Prostate gland (tissue), 2 donors: ENCODE results near the gene ZNF691.

Experiments
- POLR2A ChIP-seq: fragments of 450-650 bp; IDR thresholded peaks from one replicate; pipeline ENCODE4 v1.6.1; 2016; ENCODE audit warnings: antibody characterized with exemption, mild to moderate bottlenecking
- TF ChIP-seq, protein P1 (sequence below), 4 experiments: fragments of 200-600 bp in 2 of 4; fragments of 450-650 bp in 2 of 4; sonication (generic) in 2 of 4; IDR thresholded peaks; 1 replicate in 3 of 4; 2 replicates in 1 of 4; pipeline ENCODE4 v1.5.1; 2016 to 2019; ENCODE audit warnings: antibody characterized with exemption in 4 of 4, mild to moderate bottlenecking in 2 of 4, moderate library complexity in 2 of 4

DNA sequence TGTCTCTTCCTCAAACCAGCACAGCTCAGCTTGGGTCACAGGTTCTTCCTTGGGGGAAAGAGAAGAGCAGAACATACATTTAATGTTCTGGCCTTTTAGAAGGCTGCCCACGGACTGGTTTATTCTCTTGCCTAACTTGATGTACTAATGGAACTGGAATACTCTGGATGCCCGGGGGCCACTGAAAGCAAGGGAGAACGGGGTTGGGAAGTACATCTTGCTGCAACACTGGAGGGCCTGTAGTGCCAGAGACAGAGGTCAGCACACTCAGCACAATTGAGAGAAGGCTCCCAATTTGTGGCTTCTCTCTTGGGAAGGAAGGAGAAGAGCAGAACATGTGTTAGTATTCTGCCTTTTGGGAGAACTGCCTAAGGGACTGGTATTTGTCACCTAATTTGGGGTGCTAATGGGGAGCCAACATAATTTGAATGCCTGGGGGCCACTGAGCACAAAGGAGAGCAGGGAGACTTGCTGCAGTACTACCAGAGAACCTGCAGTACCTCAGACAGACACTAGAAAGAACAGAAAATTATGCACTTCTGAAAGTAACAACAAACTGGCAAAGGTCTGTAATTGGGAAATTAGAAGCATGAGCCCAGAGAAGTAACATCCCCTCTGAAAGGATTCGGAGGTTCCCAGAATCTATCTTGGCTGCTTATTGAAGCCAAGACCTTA is 14.1 kb downstream of the ZNF691 start:
- TF ChIP-seq, protein P1, sequence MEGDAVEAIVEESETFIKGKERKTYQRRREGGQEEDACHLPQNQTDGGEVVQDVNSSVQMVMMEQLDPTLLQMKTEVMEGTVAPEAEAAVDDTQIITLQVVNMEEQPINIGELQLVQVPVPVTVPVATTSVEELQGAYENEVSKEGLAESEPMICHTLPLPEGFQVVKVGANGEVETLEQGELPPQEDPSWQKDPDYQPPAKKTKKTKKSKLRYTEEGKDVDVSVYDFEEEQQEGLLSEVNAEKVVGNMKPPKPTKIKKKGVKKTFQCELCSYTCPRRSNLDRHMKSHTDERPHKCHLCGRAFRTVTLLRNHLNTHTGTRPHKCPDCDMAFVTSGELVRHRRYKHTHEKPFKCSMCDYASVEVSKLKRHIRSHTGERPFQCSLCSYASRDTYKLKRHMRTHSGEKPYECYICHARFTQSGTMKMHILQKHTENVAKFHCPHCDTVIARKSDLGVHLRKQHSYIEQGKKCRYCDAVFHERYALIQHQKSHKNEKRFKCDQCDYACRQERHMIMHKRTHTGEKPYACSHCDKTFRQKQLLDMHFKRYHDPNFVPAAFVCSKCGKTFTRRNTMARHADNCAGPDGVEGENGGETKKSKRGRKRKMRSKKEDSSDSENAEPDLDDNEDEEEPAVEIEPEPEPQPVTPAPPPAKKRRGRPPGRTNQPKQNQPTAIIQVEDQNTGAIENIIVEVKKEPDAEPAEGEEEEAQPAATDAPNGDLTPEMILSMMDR (IDR thresholded peaks at IDR 0.05): no peak
- no peak for TF ChIP-seq POLR2A
